HepG2 (cell line): ENCODE measurements around the gene TAOK3. TPM values are rescaled to one million over a fixed set of nuclear protein-coding genes. Genes with fewer than 3 reads are reported as not detected.

ENCODE experiments used
- FOXO1 ChIP-seq: sonication (generic); formaldehyde crosslinking; IDR thresholded peaks from 2 replicates; pipeline ENCODE4 v1.4.0; 2020; ENCODE audit warnings: missing genetic modification reagents
- GFI1 ChIP-seq: sonication (generic); formaldehyde crosslinking; IDR thresholded peaks from 2 replicates; pipeline ENCODE4 v1.5.0; 2020; ENCODE audit warnings: missing genetic modification reagents, mild to moderate bottlenecking, borderline replicate concordance
- HOXA3 ChIP-seq: sonication (generic); formaldehyde crosslinking; IDR thresholded peaks from 2 replicates; pipeline ENCODE4 v1.5.0; 2020; ENCODE audit warnings: missing genetic modification reagents
- KIAA2018 ChIP-seq: sonication (generic); formaldehyde crosslinking; IDR thresholded peaks from 2 replicates; pipeline ENCODE4 v1.5.0; 2020; ENCODE audit warnings: mild to moderate bottlenecking, missing genetic modification reagents, borderline replicate concordance
- MTA1 ChIP-seq: sonication (generic); formaldehyde crosslinking; IDR thresholded peaks from 2 replicates; pipeline ENCODE4 v1.4.0; 2020; ENCODE audit warnings: missing genetic modification reagents, mild to moderate bottlenecking, borderline replicate concordance
- NR1H2 ChIP-seq: sonication (generic); formaldehyde crosslinking; IDR thresholded peaks from 2 replicates; pipeline ENCODE4 v1.8.1; 2022; ENCODE audit warnings: low read depth, missing genetic modification reagents, borderline replicate concordance
- PHF5A ChIP-seq: IDR thresholded peaks from one replicate; pipeline ENCODE4 v1.6.1; 2018; ENCODE audit warnings: low read depth, missing genetic modification reagents; ENCODE audit not compliant: unreplicated experiment
- POLR2A ChIP-seq, 2 experiments: IDR thresholded peaks; 2 replicates each; pipeline ENCODE4 v1.6.1; 2011; ENCODE audit warnings: low read depth in 2 of 2, low read length in 2 of 2, mild to moderate bottlenecking in 1 of 2, moderate library complexity in 1 of 2; ENCODE audit not compliant: insufficient read depth in 1 of 2
- TERF1 ChIP-seq: sonication (generic); formaldehyde crosslinking; IDR thresholded peaks from 2 replicates; pipeline ENCODE4 v1.8.0; 2022; ENCODE audit warnings: mild to moderate bottlenecking, missing genetic modification reagents, moderate library complexity
- ZNF256 ChIP-seq: sonication (generic); formaldehyde crosslinking; conservative IDR thresholded peaks from 2 replicates; pipeline ENCODE4 v1.4.0; 2020; ENCODE audit warnings: missing genetic modification reagents
- ZNF563 ChIP-seq: sonication (generic); formaldehyde crosslinking; IDR thresholded peaks from 2 replicates; pipeline ENCODE4 v1.8.0; 2022; ENCODE audit warnings: mild to moderate bottlenecking, moderate library complexity, missing genetic modification reagents
- ZNF709 ChIP-seq: sonication (generic); formaldehyde crosslinking; IDR thresholded peaks from 2 replicates; pipeline ENCODE4 v1.5.0; 2020; ENCODE audit warnings: mild to moderate bottlenecking, missing genetic modification reagents
- ZNF850 ChIP-seq: sonication (generic); formaldehyde crosslinking; conservative IDR thresholded peaks from 2 replicates; pipeline ENCODE4 v1.9.0; 2021; ENCODE audit warnings: mild to moderate bottlenecking, missing genetic modification reagents
- polyA plus RNA-seq, 8 experiments: library from polyadenylated mRNA; depleted of rRNA in 3 of 8; stranded (reverse) in 7 of 8; unstranded in 1 of 8; fragments of >200 nt; fragmentation: Illumina TruSeq in 4 of 8; extraction: Trizol in 4 of 8; gene quantifications; 2 replicates each; pipeline versions ENCODE4 v1.2.1 to v1.2.3, GENCODE V29; 2011 to 2016; ENCODE audit warnings: low read depth in 4 of 8, missing spikeins in 1 of 8, mixed read lengths in 1 of 8; ENCODE audit not compliant: insufficient read depth in 1 of 8
- total RNA-seq, 5 experiments: library from RNA; depleted of rRNA; stranded (reverse); fragments of >200 nt; fragmentation: Illumina TruSeq; extraction: Trizol; gene quantifications; 2 replicates each; pipeline ENCODE4 v1.2.3, GENCODE V29; 2016; ENCODE audit warnings: low read depth in 1 of 5
- TF ChIP-seq, protein P1 (sequence below): IDR thresholded peaks from 2 replicates; pipeline ENCODE4 v1.6.1; 2016; ENCODE audit warnings: mild to moderate bottlenecking
- TF ChIP-seq, protein P2 (sequence below): sonication (generic); IDR thresholded peaks from 2 replicates; pipeline ENCODE4 v1.6.1; 2016; ENCODE audit warnings: low read depth, borderline replicate concordance
- TF ChIP-seq, protein P3 (sequence below): conservative IDR thresholded peaks from 2 replicates; pipeline ENCODE4 v1.6.1; 2018; ENCODE audit warnings: missing genetic modification reagents

Gene TAOK3
- total and polyA plus RNA-seq, 2 of the 13 experiments (the other 11 are each of a cell fraction or from before 2014, with no cell fraction given), result 10.4 to 12.3 TPM

- no peak for TF ChIP-seq KIAA2018 (CRISPR knock-in tag)
- peak; percentile 46 to 73 for TF ChIP-seq POLR2A (IDR thresholded peaks at IDR 0.05; ENCODE audit: insufficient read depth in 1 of 2, low read depth in 2 of 2, low read length in 2 of 2)
- TF ChIP-seq, protein P1, sequence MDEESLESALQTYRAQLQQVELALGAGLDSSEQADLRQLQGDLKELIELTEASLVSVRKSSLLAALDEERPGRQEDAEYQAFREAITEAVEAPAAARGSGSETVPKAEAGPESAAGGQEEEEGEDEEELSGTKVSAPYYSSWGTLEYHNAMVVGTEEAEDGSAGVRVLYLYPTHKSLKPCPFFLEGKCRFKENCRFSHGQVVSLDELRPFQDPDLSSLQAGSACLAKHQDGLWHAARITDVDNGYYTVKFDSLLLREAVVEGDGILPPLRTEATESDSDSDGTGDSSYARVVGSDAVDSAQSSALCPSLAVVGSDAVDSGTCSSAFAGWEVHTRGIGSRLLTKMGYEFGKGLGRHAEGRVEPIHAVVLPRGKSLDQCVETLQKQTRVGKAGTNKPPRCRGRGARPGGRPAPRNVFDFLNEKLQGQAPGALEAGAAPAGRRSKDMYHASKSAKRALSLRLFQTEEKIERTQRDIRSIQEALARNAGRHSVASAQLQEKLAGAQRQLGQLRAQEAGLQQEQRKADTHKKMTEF (CRISPR knock-in tag), result peak; percentile 90
- peak; percentile 46; the same call in 1 of the 2 replicates for TF ChIP-seq HOXA3 (CRISPR knock-in tag)
- 0 out of 2 replicates have a peak, but pooled peaks have one; percentile 6 for TF ChIP-seq ZNF850 (CRISPR knock-in tag)
- TF ChIP-seq MTA1 (CRISPR knock-in tag), result no peak
- TF ChIP-seq NR1H2, result no peak
- TF ChIP-seq ZNF709 (CRISPR knock-in tag), result peak; percentile 75; the same call in 1 of the 2 replicates
- TF ChIP-seq ZNF256 (CRISPR knock-in tag), result no peak
- TF ChIP-seq, protein P2, sequence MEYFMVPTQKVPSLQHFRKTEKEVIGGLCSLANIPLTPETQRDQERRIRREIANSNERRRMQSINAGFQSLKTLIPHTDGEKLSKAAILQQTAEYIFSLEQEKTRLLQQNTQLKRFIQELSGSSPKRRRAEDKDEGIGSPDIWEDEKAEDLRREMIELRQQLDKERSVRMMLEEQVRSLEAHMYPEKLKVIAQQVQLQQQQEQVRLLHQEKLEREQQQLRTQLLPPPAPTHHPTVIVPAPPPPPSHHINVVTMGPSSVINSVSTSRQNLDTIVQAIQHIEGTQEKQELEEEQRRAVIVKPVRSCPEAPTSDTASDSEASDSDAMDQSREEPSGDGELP, result peak; percentile 14; the same call in 1 of the 2 replicates
- TF ChIP-seq FOXO1 (CRISPR knock-in tag), result peak; percentile 55
- no peak for TF ChIP-seq TERF1 (CRISPR knock-in tag)
- TF ChIP-seq, protein P3, sequence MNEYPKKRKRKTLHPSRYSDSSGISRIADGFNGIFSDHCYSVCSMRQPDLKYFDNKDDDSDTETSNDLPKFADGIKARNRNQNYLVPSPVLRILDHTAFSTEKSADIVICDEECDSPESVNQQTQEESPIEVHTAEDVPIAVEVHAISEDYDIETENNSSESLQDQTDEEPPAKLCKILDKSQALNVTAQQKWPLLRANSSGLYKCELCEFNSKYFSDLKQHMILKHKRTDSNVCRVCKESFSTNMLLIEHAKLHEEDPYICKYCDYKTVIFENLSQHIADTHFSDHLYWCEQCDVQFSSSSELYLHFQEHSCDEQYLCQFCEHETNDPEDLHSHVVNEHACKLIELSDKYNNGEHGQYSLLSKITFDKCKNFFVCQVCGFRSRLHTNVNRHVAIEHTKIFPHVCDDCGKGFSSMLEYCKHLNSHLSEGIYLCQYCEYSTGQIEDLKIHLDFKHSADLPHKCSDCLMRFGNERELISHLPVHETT (CRISPR knock-in tag), result peak; percentile 74; the same call in 1 of the 2 replicates
- TF ChIP-seq ZNF563, result peak; percentile 61; the same call in 1 of the 2 replicates
- no peak for TF ChIP-seq GFI1 (CRISPR knock-in tag)
- no peak for TF ChIP-seq PHF5A (CRISPR knock-in tag)
Observed at GRCh38 chr12:118103601-118104382, 268.9 kb downstream of the TAOK3 start, which contains the start of gene VSIG10 (continued).
